OCI-LY7 (cell line): ENCODE data around the gene TRIM40. TPM values are rescaled to one million over a fixed set of nuclear protein-coding genes. Genes with fewer than 3 reads are reported as not detected.

Experiments
- BruUV-seq: library from RNA; stranded (reverse); fragments of 400-500 nt; replicated peaks from 2 replicates; lab custom pipeline; 2021; lab: Mats Ljungman, UMichigan
- CTCF ChIA-PET: fragments of 300-600 bp; sonication (Branson Sonifier 250); formaldehyde crosslinking; loops from one replicate; lab custom pipeline; 2022; ENCODE audit warnings: antibody characterized with exemption; ENCODE audit not compliant: unreplicated experiment; lab: Charles Lee
- POLR2A ChIA-PET: fragments of 300-600 bp; sonication (Branson Sonifier 250); formaldehyde crosslinking; loops from one replicate; lab custom pipeline; 2022; ENCODE audit warnings: antibody characterized with exemption; lab: Charles Lee
- DNase-seq: peaks from one replicate; pipeline ENCODE4 v3.0.0-alpha.2; 2015; ENCODE audit warnings: low spot score
- H2AFZ ChIP-seq: fragments of 200-600 bp; sonication (generic), shearing (Covaris generic); 2 replicates; pipeline ENCODE4 v1.6.1; 2014; ENCODE audit warnings: mild to moderate bottlenecking, antibody characterized with exemption, low read length, moderate library complexity
- H3K27ac ChIP-seq: fragments of 200-600 bp; sonication (generic); 2 replicates; pipeline ENCODE4 v1.5.1; 2014; ENCODE audit warnings: mixed run types, low read depth, mild to moderate bottlenecking, moderate library complexity, low read length, inconsistent platforms; ENCODE audit not compliant: poor library complexity, severe bottlenecking
- H3K36me3 ChIP-seq: fragments of 200-600 bp; sonication (generic); 2 replicates; pipeline ENCODE4 v1.6.1; 2014; ENCODE audit warnings: mild to moderate bottlenecking, antibody characterized with exemption, low read length, moderate library complexity, mixed read lengths; ENCODE audit not compliant: insufficient read depth
- H3K4me1 ChIP-seq: fragments of 200-600 bp; sonication (generic); 2 replicates; pipeline ENCODE4 v1.5.1; 2014; ENCODE audit warnings: mild to moderate bottlenecking, low read length; ENCODE audit not compliant: insufficient read depth, poor library complexity, severe bottlenecking
- H3K4me2 ChIP-seq: fragments of 200-600 bp; sonication (generic); 2 replicates; pipeline ENCODE4 v1.6.1; 2014; ENCODE audit warnings: mild to moderate bottlenecking, low read length
- H3K4me3 ChIP-seq: fragments of 200-600 bp; sonication (generic); 2 replicates; pipeline ENCODE4 v1.5.1; 2014; ENCODE audit warnings: mild to moderate bottlenecking, low read depth, low read length; ENCODE audit not compliant: poor library complexity, severe bottlenecking
- H3K79me2 ChIP-seq: fragments of 200-600 bp; sonication (generic); 2 replicates; pipeline ENCODE4 v1.6.1; 2016; ENCODE audit warnings: low read depth, mild to moderate bottlenecking, low read length, moderate library complexity, mixed read lengths; ENCODE audit not compliant: insufficient read depth
- H3K9me2 ChIP-seq: fragments of 200-600 bp; sonication (generic); 2 replicates; pipeline ENCODE4 v1.6.1; 2016; ENCODE audit warnings: mild to moderate bottlenecking, low read length, mixed read lengths; ENCODE audit not compliant: insufficient read depth
- H3K9me3 ChIP-seq: fragments of 200-600 bp; sonication (generic); 2 replicates; pipeline ENCODE4 v1.6.1; 2014; ENCODE audit warnings: mild to moderate bottlenecking, mixed run types, low read length, mixed read lengths
- H4K20me1 ChIP-seq: fragments of 200-600 bp; sonication (generic); 2 replicates; pipeline ENCODE4 v1.6.1; 2014; ENCODE audit warnings: mild to moderate bottlenecking, antibody characterized with exemption, low read length, moderate library complexity, mixed read lengths; ENCODE audit not compliant: insufficient read depth
- CTCF ChIP-seq: fragments of 200-600 bp; sonication (generic); conservative IDR thresholded peaks from 2 replicates; pipeline ENCODE4 v1.5.1; 2014; ENCODE audit warnings: mild to moderate bottlenecking, antibody characterized with exemption, low read length, moderate library complexity, mixed read lengths
- EZH2phosphoT487 ChIP-seq: fragments of 200-600 bp; sonication (generic); IDR thresholded peaks from 2 replicates; pipeline ENCODE4 v1.6.1; 2018; ENCODE audit warnings: low read depth, borderline replicate concordance, mild to moderate bottlenecking, mixed run types, antibody characterized with exemption, low read length, moderate library complexity, mixed read lengths
- intact Hi-C: fragments of 100-400 bp; cut with micrococcal nuclease; formaldehyde crosslinking; loops from one replicate; pipeline ENCODE4 v1.10.0; 2022; ENCODE audit not compliant: unreplicated experiment
- total RNA-seq, 2 experiments: library from RNA; depleted of rRNA in 1 of 2; stranded (reverse); fragments of >200 nt in 1 of 2; shearing (Covaris generic) in 1 of 2; gene quantifications; 2 replicates each; pipeline ENCODE4 v1.2.3, GENCODE V29; 2014 to 2022

The TRIM40 gene
- total RNA-seq, 2 experiments from 2014 or later, result not detected

GRCh38 chr6:30150671-30151395, 14.9 kb downstream of the TRIM40 start:
- no peaks in the 10 kb centered on the region for H4K20me1 ChIP-seq
- no peaks in the 10 kb centered on the region for H3K9me3 ChIP-seq
- H3K4me1 ChIP-seq, result no peaks in the 10 kb centered on the region
- ChIA-PET CTCF (no interaction called here), POLR2A (no interaction called here)
- intact Hi-C loops, result no loop called here
- no TSS peak for BruUV-seq
- DNase-seq, result no peak
- H3K4me3 ChIP-seq, result no peak overlapping the region
- H3K79me2 ChIP-seq, result no peaks in the 10 kb centered on the region
- no peaks in the 10 kb centered on the region for H3K9me2 ChIP-seq
- no peak overlapping the region for H3K4me2 ChIP-seq
- no peaks in the 10 kb centered on the region for H3K36me3 ChIP-seq
- H3K27ac ChIP-seq, result no peak overlapping the region
- H2AFZ ChIP-seq, result no peak overlapping the region
- TF ChIP-seq EZH2phosphoT487 (no peak), CTCF (no peak)

GRCh38 chr6:30151580-30151979, 15.6 kb downstream of the TRIM40 start:
- Histone ChIP-seq H2AFZ (no peak overlapping the region), H3K79me2 (no peaks in the 10 kb centered on the region), H4K20me1 (no peaks in the 10 kb centered on the region), H3K9me2 (no peaks in the 10 kb centered on the region), H3K4me3 (no peak overlapping the region), H3K9me3 (no peaks in the 10 kb centered on the region), H3K4me2 (no peak overlapping the region), H3K4me1 (no peaks in the 10 kb centered on the region), H3K27ac (no peak overlapping the region), H3K36me3 (no peaks in the 10 kb centered on the region)
- ChIA-PET CTCF (no interaction called here), POLR2A (interaction anchor here (1.3 kb wide), 1 partner anchor 47 kb away, joined by 3 read pairs; no protein-coding TSS in a partner anchor)
- intact Hi-C loops, result no loop called here
- no TSS peak for BruUV-seq
- DNase-seq, result no peak
- no peak for TF ChIP-seq CTCF
- no peak for TF ChIP-seq EZH2phosphoT487

GRCh38 chr6:30152016-30152673, 16.2 kb downstream of the TRIM40 start:
- no TSS peak for BruUV-seq
- Histone ChIP-seq H3K4me3 (no peak overlapping the region), H3K27ac (no peak overlapping the region), H3K9me3 (no peaks in the 10 kb centered on the region), H3K4me1 (no peaks in the 10 kb centered on the region), H2AFZ (no peak overlapping the region), H3K4me2 (no peak overlapping the region), H3K36me3 (no peaks in the 10 kb centered on the region), H4K20me1 (no peaks in the 10 kb centered on the region), H3K79me2 (no peaks in the 10 kb centered on the region), H3K9me2 (no peaks in the 10 kb centered on the region)
- DNase-seq, result no peak
- ChIA-PET CTCF (no interaction called here), POLR2A (interaction anchor here (1.3 kb wide), 1 partner anchor 48 kb away, joined by 3 read pairs; no protein-coding TSS in a partner anchor)
- no peak for TF ChIP-seq EZH2phosphoT487
- TF ChIP-seq CTCF, result no peak
- intact Hi-C loops, result no loop called here
